Measurements from ENCODE around the gene COPS7B. TPM values are rescaled to one million over a fixed set of nuclear protein-coding genes. Genes with fewer than 3 reads are reported as not detected.

Gene COPS7B
- total RNA-seq (2021; ENCODE audit: unreplicated experiment) (41.3 TPM), Bru-seq, nascent RNA (percentile 77 among the genes with signal in this experiment), BruChase-seq, experiment 1, labeled RNA remaining after a 2-hour chase (percentile 77 among the genes with signal in this experiment), BruChase-seq, experiment 2, labeled RNA remaining after a 6-hour chase (percentile 81 among the genes with signal in this experiment)
- 50.6 TPM for polyA plus RNA-seq (2012; ENCODE audit: insufficient read length)
- long read RNA-seq, transcript COPS7B-201 (7 exons, 2,544 nt): major isoform, 49 of 75 reads
- long read RNA-seq, partial matches to known transcripts: 17 of 75 reads
- long read RNA-seq, other reads (novel, unspliced or antisense): 5 of 75 reads

GRCh38 chr2:231786177-231786916 is at the start of gene COPS7B:
TSS of gene COPS7B (plus strand) at chr2:231786445. CDS start at chr2:231788571, 2,126 bp downstream.
- peaks cover 32% of the 10 kb centered on the region for H3K4me1 ChIP-seq (ENCODE audit: control insufficient read depth, insufficient read depth, low read length)
- POLR2A ChIA-PET: no interaction called here
- no TSS peak for BruUV-seq (replicated peaks)
- in situ Hi-C loops (cut with HindIII; ENCODE audit: low pct_unique_long_range_greater_than_20kb, low sequenced_read_pairs): no loop called here
- H3K9me3 ChIP-seq (ENCODE audit: control insufficient read depth, insufficient read depth, low read depth, low read length): no peaks in the 10 kb centered on the region
- no peak for DNase-seq (ENCODE audit: low read depth, low spot score)
- peak; percentile 85 for ATAC-seq
- TF ChIP-seq SIN3A (IDR thresholded peaks at IDR 0.05; ENCODE audit: borderline replicate concordance, insufficient read depth, low read depth, low read length): peak; percentile 97; the same call in 1 of the 2 replicates
- TF ChIP-seq TCF7L2 (IDR thresholded peaks at IDR 0.05; ENCODE audit: low read depth, low read length): peak; percentile 57; the same call in 1 of the 2 replicates
- TF ChIP-seq REST (IDR thresholded peaks at IDR 0.05; ENCODE audit: insufficient read depth in 1 of 2, low read depth in 2 of 2, low read length in 1 of 2): 0 out of 4 replicates have a peak, but pooled peaks have one; percentile 27 to 55
- TF ChIP-seq CTCF (IDR thresholded peaks at IDR 0.05): peak; percentile 84
- TF ChIP-seq POLR2AphosphoS5 (IDR thresholded peaks at IDR 0.05; ENCODE audit: low read depth, low read length): peak; percentile 81
- CTCF ChIA-PET: interaction anchor here (0.5 kb wide), 1 partner anchor 103 kb away, joined by 3 read pairs; no protein-coding TSS in a partner anchor
- intact Hi-C loops (cut with micrococcal nuclease; ENCODE audit: unreplicated experiment): loop anchor here (10.0 kb wide), 1 partner anchor 172 kb away; no protein-coding TSS in a partner anchor
- peak within 1 kb of the TSS; percentile 68 to 74 for H3K4me3 ChIP-seq (ENCODE audit: low read depth in 2 of 2, low read length in 2 of 2)
- no peaks in the 10 kb centered on the region for H3K27me3 ChIP-seq (ENCODE audit: control insufficient read depth, insufficient read depth, low read length)
- H3K27ac ChIP-seq (ENCODE audit: low read length): peak within 1 kb of the TSS; percentile 91
- peaks cover 11% of the 10 kb centered on the region for H3K36me3 ChIP-seq (ENCODE audit: control insufficient read depth, insufficient read depth, low read length)

- H3K4me3 ChIP-seq (ENCODE audit: low read depth in 2 of 2, low read length in 2 of 2): no peak overlapping the region
- no peaks in the 10 kb centered on the region for H3K36me3 ChIP-seq (ENCODE audit: control insufficient read depth, insufficient read depth, low read length)
- H3K9me3 ChIP-seq (ENCODE audit: control insufficient read depth, insufficient read depth, low read depth, low read length): no peaks in the 10 kb centered on the region
- intact Hi-C loops (cut with micrococcal nuclease; ENCODE audit: unreplicated experiment) (no loop called here), in situ Hi-C loops (cut with HindIII; ENCODE audit: low pct_unique_long_range_greater_than_20kb, low sequenced_read_pairs) (no loop called here)
- H3K27ac ChIP-seq (ENCODE audit: low read length): no peak overlapping the region
- TF ChIP-seq TCF7L2 (IDR thresholded peaks at IDR 0.05; ENCODE audit: low read depth, low read length) (no peak), SIN3A (IDR thresholded peaks at IDR 0.05; ENCODE audit: borderline replicate concordance, insufficient read depth, low read depth, low read length) (no peak), REST (IDR thresholded peaks at IDR 0.05; ENCODE audit: insufficient read depth in 1 of 2, low read depth in 2 of 2, low read length in 1 of 2) (no peak), CTCF (IDR thresholded peaks at IDR 0.05) (no peak), POLR2AphosphoS5 (IDR thresholded peaks at IDR 0.05; ENCODE audit: low read depth, low read length) (no peak)
- DNase-seq (ENCODE audit: low read depth, low spot score) (no peak), ATAC-seq (no peak)
- ChIA-PET CTCF (no interaction called here), POLR2A (no interaction called here)
- no peaks in the 10 kb centered on the region for H3K4me1 ChIP-seq (ENCODE audit: control insufficient read depth, insufficient read depth, low read length)
- no TSS peak for BruUV-seq (replicated peaks)
- H3K27me3 ChIP-seq (ENCODE audit: control insufficient read depth, insufficient read depth, low read length): no peaks in the 10 kb centered on the region
These were observed 48.5 kb upstream of the COPS7B start for GRCh38 chr2:231737761-231738160.

Measured in Panc1 (cell line).